Tongue (tissue), 2 donors: ENCODE data around the gene MYOCOS. TPM values are rescaled to one million over a fixed set of nuclear protein-coding genes. Genes with fewer than 3 reads are reported as not detected.
"Not testable (repeated sequence)": the region's sequence is repeated elsewhere in the genome, so short reads cannot be mapped to it uniquely, and the experiment has no call there.

Source experiments
- DNase-seq: peaks from one replicate; pipeline ENCODE4 v3.0.0-alpha.2; 2015
- total RNA-seq: library from RNA; depleted of rRNA; stranded (reverse); fragments of >200 nt; gene quantifications from one replicate; pipeline ENCODE4 v1.2.3, GENCODE V29; 2014

Gene MYOCOS
- total RNA-seq: not detected

DNA sequence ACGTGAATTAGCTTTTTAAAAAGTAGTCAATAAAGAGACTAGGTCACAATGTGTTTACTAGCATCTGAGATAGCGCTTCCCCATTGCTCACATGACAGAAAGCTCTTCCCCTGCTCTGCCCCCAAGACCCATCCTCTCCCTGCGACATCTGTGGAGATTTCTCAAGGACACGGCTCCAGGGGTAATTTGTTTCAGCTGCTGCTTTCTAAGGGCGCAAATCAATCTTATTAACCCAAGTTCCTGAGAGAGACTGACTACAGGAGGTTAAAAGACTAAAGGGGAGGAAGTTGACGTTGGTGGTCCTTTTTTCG, at the start of gene MYOCOS:
Gene MYOCOS, plus strand, starts transcription at position 92 of the 311 bp plus-strand sequence. CDS start 1,641 bp downstream, outside the sequence.
- no peak for DNase-seq

- DNase-seq: no peak
Observed at GRCh38 chr1:171576144-171576543, 45.9 kb upstream of the MYOCOS start.

DNA sequence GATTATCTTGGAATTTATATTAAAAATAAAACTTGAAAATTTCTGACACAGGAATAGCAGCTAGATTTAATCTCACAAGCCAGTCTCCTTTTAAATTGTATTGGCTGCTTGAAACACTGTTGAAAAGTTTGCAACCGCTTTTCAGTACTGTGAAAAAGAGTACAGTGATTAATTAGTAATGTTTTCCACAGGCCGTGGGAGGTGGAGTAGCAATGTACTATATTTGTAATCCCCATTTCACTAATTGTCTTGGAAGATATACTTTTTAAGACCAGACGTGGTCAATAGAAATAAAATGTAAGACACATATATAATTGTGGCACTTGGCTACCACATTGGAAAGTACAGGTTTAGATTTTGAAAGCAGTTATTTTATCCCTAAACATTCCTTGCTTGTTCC, 40.8 kb upstream of the MYOCOS start:
- no peak for DNase-seq

DNA sequence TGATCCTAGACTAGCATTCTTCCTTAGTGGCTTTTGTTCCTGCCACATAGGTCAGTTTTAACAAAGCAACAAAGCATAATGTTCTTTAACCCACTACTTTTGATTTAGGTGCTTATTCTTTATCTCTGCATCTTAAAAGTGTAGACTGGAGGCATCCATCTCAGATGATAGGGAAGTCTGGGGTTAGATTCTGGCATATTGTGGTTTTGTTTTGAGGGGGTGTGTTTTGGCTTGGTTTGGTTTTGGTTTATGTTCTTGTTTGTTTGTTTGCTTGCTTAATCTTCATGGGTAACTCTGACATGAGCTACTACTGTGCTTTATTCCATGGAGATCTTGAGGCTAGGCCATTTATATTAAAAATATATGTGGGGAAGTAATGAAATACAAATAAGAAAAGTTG, 40.3 kb upstream of the MYOCOS start:
- DNase-seq: no peak

- DNase-seq: no peak
Observed at GRCh38 chr1:171582589-171582988, 39.5 kb upstream of the MYOCOS start.

- no peak for DNase-seq
Observed at GRCh38 chr1:171583591-171584201, 38.3 kb upstream of the MYOCOS start.

GRCh38 chr1:171585715-171586114, 36.3 kb upstream of the MYOCOS start:
- DNase-seq: no peak

- no peak for DNase-seq
Observed at GRCh38 chr1:171588230-171588629, 33.8 kb upstream of the MYOCOS start.

GRCh38 chr1:171590022-171590421, 32.0 kb upstream of the MYOCOS start:
- no peak for DNase-seq

GRCh38 chr1:171595324-171595723, 26.7 kb upstream of the MYOCOS start:
- DNase-seq: no peak

- no peak for DNase-seq
Observed at GRCh38 chr1:171596119-171596518, 25.9 kb upstream of the MYOCOS start.

- no peak for DNase-seq
Observed at GRCh38 chr1:171596705-171597104, 25.3 kb upstream of the MYOCOS start.

DNA sequence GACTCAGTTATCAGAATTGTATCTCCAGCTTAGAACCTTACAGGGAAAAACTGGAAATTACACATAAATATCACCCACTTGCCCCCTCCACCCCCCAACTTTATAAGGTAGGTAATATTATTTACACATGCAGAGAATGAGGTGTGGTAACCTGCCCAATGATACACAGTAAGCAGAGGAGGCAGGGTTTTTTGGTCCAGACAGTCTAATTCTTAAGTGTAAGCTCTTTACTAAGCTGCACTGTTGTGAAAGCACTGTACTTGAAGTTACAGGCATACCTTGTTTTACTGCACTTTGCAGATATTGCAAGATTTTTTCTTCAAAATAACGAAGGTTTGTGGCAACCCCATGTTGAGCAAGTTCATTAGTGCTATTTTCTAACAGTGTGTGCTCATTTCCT, 24.8 kb upstream of the MYOCOS start:
- no peak for DNase-seq

- DNase-seq: not testable (repeated sequence)
Observed at GRCh38 chr1:171600310-171600709, 21.7 kb upstream of the MYOCOS start.

- no peak for DNase-seq
Observed at GRCh38 chr1:171600862-171601261, 21.2 kb upstream of the MYOCOS start.

- DNase-seq: not testable (repeated sequence)
Observed at GRCh38 chr1:171603042-171603441, 19.0 kb upstream of the MYOCOS start.

- DNase-seq: no peak
Observed at GRCh38 chr1:171606402-171606941, 15.6 kb upstream of the MYOCOS start.

GRCh38 chr1:171610385-171610784, 11.7 kb upstream of the MYOCOS start:
- no peak for DNase-seq

- DNase-seq: no peak
Observed at GRCh38 chr1:171611306-171611705, 10.7 kb upstream of the MYOCOS start.

DNA sequence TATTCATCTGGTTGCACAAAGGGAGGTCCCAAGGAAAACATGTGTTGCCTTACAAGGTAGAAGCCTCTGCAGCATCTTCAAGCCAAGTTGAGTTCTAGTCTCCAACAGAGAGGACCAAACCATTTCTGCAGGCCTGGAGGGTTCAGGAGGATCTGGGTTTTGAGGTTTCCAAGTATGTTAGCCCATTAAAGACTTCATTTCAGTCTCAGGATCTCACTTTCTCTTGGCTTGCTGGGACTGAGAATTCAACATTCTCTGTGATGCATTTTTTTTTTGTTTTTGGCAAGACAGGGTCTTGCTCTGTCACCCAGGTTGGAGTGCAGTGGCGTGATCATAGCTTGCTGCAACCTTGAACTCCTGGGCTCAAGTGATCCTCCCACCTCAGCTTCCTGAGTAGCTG, 8.8 kb upstream of the MYOCOS start:
- no peak for DNase-seq

DNA sequence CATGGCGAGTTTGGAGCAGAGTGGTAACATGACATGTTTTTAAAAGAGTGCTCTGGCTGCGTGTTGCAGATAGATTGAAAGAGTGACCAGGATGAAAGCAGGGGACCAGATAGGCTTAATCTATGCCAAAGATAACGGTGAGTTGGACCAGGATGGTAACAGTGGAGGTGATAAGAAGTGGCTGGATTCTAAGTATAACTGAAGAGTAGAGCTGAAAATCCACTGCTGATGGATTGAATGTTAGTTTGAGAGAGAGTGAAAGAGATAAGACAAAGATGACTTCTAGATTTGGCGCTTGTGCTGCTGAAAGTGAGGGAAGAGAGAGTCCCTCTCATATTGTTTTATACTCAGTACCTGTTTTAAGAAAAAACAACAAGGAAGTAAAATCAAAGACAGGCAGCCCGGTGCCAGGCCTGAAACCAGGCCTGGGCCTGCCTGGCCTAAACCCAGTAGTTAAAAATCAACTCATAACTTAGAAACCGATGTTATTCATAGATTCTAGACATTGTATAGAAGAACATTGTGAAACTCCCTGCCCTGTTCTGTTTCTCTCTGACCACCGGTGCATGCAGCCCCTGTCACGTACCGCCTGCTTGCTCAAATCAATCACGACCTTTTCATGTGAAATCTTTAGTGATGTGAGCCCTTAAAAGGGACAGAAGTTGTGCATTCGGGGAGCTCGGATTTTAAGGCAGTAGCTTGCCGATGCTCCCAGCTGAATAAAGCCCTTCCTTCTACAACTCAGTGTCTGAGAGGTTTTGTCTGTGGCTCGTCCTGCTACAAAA, 6.7 kb upstream of the MYOCOS start:
- DNase-seq: not testable (repeated sequence)

- DNase-seq: no peak
Observed at GRCh38 chr1:171616586-171616985, 5.5 kb upstream of the MYOCOS start.

DNA sequence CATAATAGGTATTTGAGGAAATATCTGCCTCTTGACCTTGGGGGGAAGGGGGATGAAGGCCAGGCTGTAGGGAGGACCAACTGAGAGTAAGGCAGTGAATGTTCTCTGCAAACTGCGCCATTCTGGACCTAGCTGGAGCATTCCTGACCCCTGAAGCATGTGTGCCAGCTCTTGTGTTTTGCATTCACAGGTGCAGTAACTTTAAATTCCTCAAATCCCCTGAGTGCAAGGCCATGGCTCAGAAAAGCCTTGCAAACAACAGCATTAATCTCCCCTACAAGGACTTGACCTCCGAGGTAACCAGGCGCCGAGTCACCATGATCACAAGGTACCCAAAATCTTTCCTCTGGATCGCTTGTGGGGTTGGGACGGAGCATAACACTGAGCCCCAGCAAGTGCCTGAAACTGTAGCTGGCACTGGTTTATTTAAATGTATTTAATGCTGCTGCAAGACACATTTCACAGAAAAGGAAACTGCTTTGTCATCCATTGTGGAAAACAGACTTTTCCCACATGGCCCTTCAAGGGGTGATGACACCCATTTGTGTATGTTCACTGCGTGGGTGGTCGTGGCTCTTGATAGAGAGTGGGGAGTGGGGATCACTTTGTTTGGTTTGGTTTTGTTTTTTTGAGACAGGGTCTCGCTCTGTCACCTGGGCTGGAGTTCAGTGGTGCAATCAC, 1.7 kb downstream of the MYOCOS start:
- DNase-seq: no peak
